Fibroblast of upper back skin (primary cell): Measurements from ENCODE around the gene RBCK1.

Source experiments
- DNase-seq: peaks from one replicate; pipeline ENCODE4 v3.0.0-alpha.2; 2013

The RBCK1 gene

GRCh38 chr20:420166-420620 is 12.1 kb downstream of the RBCK1 start:
- DNase-seq = no peak

- DNase-seq = no peak
Observed at GRCh38 chr20:420721-421574, 12.8 kb downstream of the RBCK1 start.

GRCh38 chr20:421685-422250 is 13.7 kb downstream of the RBCK1 start:
- no peak for DNase-seq

- no peak for DNase-seq
Observed at GRCh38 chr20:426566-426965, 18.5 kb downstream of the RBCK1 start.

GRCh38 chr20:427401-427800 is 19.3 kb downstream of the RBCK1 start:
- DNase-seq = no peak

GRCh38 chr20:427849-428657 is 20.0 kb downstream of the RBCK1 start:
- DNase-seq = no peak

- no peak for DNase-seq
Observed at GRCh38 chr20:428658-429200, 20.6 kb downstream of the RBCK1 start.

GRCh38 chr20:430091-430999 is 22.2 kb downstream of the RBCK1 start:
- no peak for DNase-seq

- DNase-seq = peak; percentile 70
Observed at GRCh38 chr20:431012-431904, 23.2 kb downstream of the RBCK1 start.

GRCh38 chr20:432208-432607 is 24.1 kb downstream of the RBCK1 start:
- no peak for DNase-seq

GRCh38 chr20:432677-433299 is 24.7 kb downstream of the RBCK1 start:
- no peak for DNase-seq

- no peak for DNase-seq
Observed at GRCh38 chr20:433300-433975, 25.3 kb downstream of the RBCK1 start.

GRCh38 chr20:434221-434620 is 26.1 kb downstream of the RBCK1 start:
- DNase-seq = no peak

GRCh38 chr20:434661-435419 is 26.7 kb downstream of the RBCK1 start:
- no peak for DNase-seq

GRCh38 chr20:435558-435957 is 27.5 kb downstream of the RBCK1 start:
- no peak for DNase-seq

GRCh38 chr20:436476-436875 is 28.4 kb downstream of the RBCK1 start:
- DNase-seq = no peak

- DNase-seq = no peak
Observed at GRCh38 chr20:437787-438486, 29.8 kb downstream of the RBCK1 start.
